Left forelimb (tissue), 1 donor: ENCODE measurements around the gene RPL19.
"Not testable (repeated sequence)": the region's sequence is repeated elsewhere in the genome, so short reads cannot be mapped to it uniquely, and the experiment has no call there.

ENCODE experiments used
- DNase-seq: peaks from one replicate; pipeline ENCODE4 v3.0.0-alpha.2; 2018; ENCODE audit warnings: low spot score

The RPL19 gene

DNA sequence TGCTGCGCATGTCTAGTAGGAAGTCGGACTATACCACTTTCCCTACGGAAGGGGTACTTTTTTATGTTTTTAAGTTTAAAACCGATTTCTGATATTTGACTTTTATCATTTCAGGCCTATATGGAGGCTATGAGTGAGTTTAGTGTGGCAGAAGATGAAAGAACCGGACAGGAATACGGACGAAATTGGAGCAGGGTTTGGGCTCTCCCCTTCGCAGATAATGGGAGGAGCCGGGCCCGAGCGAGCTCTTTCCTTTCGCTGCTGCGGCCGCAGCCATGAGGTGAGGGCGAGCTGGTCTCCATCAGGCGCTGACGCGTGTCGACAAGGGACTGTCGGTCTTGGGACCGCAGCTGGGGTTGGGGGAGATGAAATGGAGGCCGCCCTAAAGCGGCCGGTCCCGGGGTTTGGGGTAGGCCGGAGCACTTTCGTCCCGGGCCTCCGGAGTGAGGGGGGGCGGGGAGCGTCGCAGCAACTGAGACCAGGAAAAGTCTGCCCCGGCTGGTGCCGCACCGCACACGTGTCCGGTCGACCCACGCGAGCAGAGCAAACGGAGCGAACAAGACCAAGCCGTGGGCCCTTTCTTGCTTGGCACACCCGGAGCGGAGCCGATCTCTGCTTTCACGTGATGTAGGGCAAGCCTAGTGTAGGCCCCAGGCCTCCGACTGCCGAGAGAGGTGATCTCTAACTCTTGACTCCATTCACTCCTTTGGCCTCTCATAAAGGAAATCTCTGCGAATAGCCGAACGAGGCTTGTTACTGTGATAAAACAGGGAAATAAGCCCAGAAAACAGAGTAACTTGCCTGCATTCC lies at the start of gene RPL19:
Gene RPL19 (plus strand): TSS at position 214 of the 810 bp plus-strand sequence. CDS start 62 bp downstream, at position 276.
- DNase-seq = peak; percentile 87

DNA sequence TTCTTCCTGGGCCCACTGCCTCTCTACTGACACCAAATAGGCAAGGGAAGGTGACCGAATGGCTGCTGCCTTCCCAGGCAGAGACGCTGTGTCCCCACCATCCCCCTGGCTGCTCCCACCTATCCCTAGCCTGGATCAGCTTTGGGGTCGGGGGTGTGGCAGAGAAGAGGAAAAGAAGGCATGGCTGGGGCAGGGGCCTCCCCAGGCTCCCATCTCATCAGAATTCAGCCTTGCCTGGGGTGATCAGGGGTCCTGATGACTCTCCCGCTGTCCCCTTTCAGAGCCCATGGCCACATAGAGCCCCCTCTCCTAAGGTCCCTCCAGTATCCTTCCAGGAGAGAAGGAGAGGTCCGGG lies 49.3 kb upstream of the RPL19 start:
- no peak for DNase-seq

DNA sequence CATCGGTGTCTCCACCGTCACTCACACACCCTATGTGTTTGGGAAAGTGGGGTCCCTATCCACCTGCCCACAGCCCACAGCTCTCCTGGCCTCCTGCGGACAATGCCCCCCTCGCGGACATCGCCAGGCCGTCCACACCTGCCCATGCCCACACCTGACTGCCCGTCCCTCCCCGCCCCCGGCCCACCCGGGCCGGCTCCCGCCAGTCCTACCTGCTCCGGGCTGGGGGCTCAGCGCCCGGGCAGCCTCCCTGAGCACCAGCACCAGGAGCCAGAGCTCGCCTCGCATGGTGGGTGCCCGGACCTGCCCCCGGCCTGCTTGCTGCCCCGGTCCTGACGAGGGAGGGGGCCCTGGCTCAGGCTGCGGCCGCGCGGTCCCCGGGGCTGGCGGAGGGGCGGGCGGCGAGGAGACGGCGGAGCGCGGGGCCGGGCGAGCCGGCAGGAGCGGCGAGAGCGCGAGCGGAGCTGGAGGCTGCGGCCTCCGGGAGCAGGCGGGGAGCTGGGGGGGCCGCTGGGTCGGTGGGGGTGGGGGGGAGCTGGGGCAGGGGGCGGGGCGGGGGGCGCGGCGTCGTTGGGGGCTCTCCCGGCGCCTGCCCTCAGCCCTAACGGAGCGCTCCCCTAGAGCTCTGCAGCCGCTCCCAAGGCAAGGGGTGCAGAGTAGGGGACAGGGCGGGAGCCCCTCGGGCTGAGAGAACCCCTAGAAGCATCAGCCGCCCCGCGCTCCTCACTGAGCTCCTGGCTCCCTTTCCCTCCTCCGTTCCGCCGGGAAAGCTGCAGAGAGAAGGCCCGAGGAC lies 48.7 kb upstream of the RPL19 start, which contains the start of gene PLXDC1:
Gene PLXDC1 (minus strand): TSS at position 488 of the 793 bp plus-strand sequence. CDS start 200 bp downstream, at position 288.
- DNase-seq = no peak

DNA sequence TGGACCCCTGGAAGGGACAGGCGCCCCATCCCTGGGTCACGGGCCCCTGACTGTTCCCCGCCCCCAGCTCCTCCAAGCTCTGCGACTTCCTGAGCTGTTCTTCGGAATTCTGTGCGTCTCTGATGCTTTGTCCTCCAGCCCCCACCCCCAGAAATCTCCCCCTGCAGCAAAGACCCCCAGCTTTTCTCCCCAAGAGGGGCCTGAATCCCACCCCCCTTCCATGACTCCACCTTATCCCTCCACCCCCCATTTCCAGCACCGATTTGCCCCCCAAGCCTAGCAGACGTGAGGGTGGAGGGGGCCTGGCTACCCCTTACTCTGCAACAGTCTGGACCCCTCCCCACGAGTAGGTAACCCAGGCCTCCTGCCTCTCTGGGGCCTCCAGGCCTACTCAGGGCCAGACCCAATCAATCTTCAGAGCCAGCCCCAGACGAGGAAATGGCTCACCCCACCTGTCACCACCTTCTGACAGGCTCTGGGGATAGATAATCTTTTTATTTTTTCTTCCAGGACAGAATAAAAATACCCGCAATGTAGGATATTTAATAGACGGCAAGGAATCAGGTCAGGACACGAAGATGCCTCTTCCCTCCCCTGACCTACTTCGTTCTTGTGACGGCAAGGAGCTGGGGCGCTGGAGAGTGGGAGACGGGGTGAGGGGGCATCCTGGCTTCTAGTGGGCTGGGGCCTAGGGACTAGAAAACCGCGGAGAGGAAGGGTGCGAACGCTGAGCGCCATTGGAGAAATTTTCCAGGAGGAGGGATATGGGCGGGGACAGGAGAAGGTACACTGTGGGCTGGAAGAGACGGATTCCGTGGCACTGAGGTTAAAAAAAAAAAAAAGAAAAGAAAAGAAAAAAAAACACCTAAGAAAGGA lies 47.9 kb upstream of the RPL19 start:
- DNase-seq = no peak

DNA sequence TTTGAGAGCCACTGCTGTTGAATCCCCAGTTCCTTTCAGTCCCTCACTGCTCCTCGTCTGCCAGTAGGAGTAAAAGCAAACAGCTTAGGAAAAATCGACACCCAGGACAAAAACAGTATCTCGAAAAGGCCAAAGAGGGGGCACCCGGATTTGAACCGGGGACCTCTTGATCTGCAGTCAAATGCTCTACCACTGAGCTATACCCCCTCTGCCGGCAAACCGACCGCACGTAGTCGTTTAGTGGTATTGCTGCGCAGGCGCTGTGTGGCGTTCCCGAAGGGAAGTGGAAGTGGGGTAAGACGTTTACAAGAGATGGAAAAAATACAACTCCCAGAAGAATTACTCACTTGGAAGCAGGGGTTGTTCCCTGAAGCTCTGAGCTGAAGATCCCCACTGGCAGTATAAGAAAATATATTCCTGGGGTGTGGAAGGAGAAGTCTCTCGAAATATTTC lies 46.5 kb upstream of the RPL19 start:
- DNase-seq = peak; percentile 98

DNA sequence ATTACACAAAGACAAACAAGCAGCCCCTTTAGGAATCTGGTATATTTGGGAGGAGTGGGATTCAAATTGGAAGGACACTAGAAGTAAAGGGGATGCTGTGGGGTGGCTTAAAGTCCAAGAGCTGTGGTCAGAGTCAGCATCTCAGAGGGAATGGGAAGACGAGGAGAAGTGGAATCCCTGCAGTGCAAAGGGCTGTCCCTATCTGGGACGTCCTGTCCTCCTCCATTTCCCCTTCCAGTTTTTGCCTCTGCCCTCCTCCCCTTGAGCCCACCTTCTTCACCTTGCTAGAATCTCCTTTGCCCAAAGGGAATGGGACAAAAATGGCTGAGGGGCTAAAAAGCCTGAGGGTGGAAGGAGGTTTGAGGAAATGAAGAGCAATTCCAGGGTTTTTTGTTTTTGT lies 44.4 kb upstream of the RPL19 start:
- no peak for DNase-seq

DNA sequence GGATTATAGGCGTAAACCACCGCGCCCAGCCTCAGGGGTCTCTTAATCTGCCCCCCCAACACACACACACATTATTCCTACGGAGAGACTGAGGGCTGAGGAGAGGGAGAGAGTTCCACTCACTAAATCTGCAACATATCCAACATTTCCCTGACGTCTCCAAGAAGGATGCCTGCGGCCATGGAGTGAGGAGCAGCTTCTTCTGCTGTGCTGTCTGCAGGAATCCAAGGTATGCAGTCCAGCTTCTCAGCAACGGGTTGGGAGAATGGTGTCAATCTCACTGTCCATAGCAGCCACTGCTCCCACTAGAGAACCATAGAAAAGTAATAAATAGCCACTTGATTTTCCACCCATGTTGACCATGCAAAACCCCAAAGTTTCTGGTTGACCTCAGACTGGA lies 43.6 kb upstream of the RPL19 start:
- no peak for DNase-seq

DNA sequence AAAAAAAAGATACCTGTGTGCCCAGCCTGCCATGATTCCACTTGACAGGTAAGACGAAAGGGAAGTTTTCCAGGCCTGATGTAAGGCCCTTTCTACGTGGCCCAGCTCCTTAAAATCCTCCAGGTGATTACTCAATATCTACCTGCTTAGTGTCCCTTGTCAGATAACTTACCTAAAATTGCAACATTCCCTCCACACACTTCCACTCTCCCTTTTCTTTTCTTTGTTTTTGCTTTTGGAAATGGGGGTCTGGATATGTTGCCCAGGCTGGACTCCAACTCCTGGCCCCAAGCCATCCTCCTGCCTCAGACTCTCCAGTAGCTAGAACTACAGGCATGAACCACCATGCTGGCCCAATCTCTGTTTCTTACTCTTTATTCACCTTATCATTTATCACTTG lies 41.5 kb upstream of the RPL19 start:
- DNase-seq = no peak

DNA sequence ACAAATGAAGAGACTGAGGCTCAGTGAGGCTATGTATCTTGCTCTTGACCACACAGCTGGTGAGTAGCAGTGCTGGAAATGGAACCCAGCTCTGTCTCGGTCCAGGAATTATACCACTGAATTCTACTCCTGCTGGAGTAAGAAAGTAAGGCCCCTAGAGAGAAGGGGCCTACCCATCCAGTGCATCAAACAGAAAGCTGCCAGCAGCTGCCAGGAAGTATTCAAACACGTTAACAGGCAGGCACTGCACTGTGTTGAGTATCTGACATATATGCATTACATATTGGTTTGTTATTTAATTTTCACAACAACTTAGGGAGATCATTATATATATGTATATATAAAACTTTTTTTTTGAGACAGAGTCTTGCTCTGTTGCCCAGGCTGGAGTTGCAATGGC lies 38.1 kb upstream of the RPL19 start:
- no peak for DNase-seq

DNA sequence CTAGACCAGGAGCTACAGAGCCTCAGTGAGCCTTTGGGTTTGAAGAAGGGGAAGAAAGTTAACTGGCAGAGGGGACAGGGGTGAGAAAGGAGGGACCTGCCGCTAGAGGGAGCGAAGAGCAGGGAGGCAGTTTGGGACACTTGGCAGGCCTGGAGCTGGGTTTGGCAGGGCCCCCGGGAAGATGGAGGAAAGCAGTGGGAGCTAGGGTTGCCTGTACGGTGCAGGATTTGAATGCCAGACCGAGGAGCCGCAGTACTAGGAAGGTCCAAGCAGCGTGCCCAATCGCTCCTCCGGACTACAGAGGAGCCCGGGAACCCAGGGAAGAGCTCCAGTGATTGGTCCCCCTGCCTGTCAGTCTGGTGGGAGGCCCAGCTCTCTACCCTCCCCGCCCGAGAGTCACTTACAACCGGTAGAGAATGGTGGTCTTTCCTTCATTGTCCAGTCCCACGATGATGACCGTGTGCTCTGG lies 35.4 kb upstream of the RPL19 start:
- peak; percentile 90 for DNase-seq

DNA sequence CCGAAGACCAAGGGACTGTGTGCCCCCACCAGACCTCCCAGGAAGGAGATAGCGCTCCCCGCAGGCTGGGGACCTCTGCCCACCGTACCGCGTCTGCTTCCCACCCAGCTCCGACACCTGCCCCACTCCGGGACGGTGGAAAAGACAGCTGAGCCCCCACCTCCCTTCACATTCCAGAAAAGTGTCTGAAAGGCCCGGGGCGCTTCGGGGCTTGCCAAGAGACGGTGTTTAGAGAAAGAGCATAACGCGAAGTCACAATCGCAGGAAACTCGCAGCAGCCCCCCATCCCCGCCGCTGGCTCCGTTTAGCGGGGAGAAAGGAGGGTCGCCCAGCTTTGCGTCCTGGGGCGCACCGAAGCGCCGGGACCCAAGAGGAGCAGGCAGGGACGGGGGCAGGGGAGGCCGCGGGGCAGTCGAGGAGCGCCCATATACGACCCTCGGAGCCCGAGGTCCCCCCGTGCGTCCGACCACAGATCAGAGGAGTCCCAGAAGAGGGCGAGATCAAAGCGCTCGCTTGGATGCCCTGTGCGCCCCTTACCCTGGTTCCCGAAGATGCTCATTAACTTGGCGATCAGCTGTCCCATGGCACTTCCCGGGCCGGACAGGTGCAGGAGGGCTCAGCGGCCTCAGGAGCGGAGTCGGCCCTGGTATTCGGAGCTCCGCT lies 34.8 kb upstream of the RPL19 start:
- DNase-seq = no peak

DNA sequence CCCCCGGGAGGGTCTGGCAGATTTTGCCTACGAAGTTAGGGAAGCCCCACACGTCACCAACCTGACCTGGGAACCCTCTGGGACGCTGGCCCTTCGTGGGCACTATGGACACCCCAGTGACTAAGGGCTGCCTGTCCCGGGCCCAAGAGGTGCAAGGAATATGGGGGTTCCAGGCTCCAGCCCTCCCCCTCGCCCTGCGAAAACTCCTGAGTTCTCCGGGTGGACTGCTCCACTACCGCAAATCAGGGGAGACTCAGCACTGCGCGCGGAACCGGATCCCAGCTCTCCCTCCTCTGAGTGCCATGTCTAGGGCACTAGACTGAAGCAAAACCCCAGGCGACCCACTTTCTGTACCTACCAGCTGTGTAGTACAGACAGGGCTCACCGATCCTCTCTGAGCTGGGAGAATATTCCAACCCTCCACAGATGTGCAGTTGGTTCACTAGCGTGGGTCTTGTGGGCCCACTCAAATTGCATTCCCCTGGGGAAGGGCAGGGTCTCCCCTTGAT lies 34.2 kb upstream of the RPL19 start, which contains the start of gene ARL5C:
Gene ARL5C (minus strand): TSS at position 321 of the 509 bp plus-strand sequence. CDS start 401 bp downstream, outside the sequence.
- no peak for DNase-seq

DNA sequence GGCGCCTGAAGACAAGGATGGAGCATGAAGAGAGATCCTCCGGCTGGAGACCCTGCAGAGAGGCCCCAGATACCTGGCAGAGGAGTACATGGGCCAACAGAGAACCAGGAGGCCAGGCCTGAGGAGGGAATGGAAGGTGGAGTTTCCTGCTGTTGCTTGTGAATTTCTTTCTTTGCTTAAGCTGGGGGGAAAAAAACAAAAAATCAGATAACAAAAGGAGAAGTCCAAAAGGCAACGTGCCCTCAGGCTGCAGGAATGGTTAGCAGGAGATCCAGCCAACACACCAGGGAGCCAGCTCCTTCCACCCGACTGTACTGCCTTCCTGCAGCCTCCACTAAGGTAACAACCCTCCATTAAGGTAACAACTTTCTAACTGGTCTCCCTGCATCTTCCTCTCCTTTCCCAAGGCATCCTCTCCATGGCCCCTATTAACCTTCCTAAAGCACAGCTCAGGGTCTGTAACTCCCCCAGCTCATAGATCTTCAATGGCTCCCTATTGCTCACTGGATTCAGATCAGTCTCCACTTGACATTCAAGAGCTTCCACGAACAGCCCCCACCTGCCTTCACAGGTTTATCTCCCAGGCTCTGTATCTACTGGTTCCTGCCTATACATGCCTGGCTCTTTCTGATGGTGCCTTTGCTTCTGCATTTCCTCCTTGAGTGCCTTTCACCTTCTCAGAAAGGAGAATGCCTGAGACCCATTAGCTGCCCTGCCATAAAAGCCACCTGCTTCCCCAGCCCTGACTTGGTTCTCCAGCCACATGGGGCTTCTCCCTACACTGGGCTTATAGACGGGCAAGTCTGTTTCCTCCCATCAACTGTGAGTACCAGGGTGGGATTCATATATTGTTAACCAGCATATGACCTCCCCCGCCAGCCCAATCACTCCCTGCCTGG lies 33.4 kb upstream of the RPL19 start:
- DNase-seq = no peak

DNA sequence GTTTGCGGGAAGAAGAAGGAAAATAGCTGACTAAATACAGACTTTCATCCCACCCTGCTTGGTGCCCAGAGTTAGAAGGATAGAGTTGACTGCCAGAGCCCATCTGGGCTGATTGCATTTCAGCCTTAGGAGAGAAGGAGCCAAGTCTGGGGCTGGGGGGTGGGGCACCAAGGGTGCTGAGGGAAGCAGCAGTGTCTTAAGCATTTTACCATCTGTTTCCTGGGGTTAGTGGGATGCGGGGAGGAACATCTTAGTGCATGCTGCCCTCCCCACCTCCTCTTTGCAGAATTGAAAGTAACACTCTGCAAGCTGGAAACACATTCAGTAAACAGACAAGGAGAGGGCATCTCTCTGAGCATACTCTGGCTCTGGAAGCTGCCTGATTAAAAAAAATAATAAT lies 32.6 kb upstream of the RPL19 start:
- DNase-seq = no peak

DNA sequence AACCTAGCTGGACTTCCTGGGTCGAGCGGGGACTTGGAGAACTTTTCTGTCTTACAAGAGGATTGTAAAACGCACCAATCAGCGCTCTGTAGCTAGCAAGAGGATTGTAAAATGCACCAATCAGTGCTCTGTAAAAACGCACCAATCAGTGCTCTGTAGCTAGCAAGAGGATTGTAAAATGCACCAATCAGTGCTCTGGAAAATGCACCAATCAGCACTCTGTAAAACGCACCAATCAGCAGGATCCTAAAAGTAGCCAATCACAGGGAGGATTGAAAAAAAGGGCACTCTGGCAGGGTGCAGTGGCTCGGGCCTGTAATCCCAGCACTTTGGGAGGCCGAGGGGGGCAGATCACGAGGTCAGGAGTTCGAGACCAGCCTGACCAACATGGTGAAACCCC lies 31.6 kb upstream of the RPL19 start:
- DNase-seq = not testable (repeated sequence)

DNA sequence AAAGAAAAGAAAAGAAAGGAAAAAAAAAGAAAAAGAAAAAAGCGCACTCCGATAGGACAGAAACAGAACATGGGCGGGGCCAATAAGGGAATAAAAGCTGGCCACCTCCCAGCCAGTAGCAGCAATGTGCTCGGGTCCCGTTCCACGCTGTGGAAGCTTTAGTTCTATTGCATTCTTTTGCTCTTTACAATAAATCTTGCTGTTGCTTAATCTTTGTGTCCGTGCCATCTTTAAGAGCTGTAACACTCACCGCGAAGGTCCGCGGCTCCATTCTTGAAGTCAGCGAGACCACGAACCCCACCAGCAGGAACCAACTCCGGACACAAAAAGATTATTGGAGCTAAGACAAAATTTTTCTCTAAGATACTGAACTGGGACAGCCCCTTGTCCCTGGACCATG lies 31.0 kb upstream of the RPL19 start:
- DNase-seq = no peak

DNA sequence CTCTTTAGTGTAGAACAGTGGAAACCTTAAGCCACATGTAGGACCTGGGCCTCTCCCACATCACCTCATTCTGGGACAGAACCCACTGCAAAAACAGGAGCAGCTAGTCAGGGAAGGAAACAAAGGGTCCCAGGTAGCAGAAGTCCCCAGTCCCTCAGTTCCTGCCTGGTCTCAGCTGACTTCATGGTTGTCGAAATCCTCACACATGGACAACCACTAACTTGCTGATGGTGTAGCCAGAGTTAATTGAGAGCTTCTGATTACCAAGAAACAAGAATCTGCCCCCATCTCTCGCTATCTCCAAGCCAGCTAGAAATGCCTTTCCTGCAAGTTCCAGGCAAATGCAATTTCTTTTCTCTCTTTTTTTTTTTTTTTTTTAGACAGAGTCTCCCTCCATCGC lies 30.6 kb upstream of the RPL19 start:
- no peak for DNase-seq

DNA sequence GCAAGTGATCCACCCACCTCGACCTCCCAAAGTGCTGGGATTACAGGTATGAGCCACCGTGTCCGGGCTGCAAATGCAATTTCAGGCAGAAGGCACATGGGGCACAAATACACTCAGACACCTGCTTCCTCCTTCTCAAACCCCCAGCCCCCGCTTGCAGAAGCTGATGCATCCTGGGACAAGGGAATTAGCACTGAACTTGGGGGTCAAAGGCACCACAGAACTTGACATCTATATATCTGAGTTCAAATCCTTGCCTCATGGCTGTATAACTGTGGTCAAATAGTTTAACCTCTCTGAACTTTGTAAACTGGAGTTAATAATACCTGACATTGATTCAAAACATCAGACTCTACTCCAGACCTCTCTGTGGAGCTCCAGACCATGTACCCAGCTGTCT lies 30.0 kb upstream of the RPL19 start:
- DNase-seq = no peak

DNA sequence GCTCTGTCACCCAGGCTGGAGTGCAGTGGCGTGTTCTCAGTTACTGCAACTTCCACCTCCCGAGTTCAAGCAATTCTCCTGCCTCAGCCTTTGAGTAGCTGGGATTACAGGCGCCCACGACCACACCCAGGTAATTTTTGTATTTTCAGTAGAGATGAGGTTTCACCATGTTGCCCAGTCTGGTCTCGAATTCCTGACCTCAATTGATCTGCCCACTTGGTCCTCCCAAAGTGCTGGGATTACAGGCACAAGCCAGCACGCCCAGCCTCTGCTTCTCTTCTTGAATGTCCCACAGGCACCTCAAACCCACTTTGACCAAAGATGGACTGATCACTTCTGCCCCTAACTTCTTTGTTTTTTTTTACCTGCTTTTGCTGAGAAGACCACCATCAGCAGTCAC lies 29.5 kb upstream of the RPL19 start:
- no peak for DNase-seq

DNA sequence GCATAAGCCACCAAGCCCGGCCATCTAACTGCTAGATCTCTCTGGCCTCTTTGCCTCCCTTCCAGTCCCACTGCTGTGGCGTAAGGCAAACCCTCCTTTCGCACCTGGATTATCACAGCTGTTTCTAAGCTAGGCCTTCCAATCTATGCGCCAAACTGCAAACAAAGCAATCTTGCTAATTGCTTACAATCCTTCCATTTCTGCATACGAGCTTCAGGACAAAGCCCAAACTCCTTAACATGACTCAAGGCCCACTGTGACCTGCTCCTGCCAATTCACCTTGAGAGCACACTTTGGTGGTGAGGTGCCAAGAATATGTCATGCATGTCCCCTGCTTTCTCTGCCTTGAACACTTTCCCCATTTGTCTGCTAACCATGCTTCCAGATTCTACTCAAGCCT lies 28.1 kb upstream of the RPL19 start:
- no peak for DNase-seq
